ENCODE results near the gene C2orf15. TPM values are rescaled to one million over a fixed set of nuclear protein-coding genes. Genes with fewer than 3 reads are reported as not detected.

The C2orf15 gene
- total RNA-seq, 1 donor from 2014 or later, result 0.22 TPM

Other genes with a start within 250 kb of the C2orf15 start
- 4.4 TPM for gene CRACDL, start 205.5 kb upstream of the C2orf15 start, total RNA-seq
- 3.4 TPM for gene TSGA10, start 13.2 kb downstream of the C2orf15 start, total RNA-seq
- 7.6 TPM for gene LIPT1, start 13.3 kb downstream of the C2orf15 start, total RNA-seq
- 15.0 TPM for gene MITD1, start 39.4 kb downstream of the C2orf15 start, total RNA-seq
- gene MRPL30, start 39.5 kb downstream of the C2orf15 start, total RNA-seq, result 36.0 TPM
- gene LYG2, start 114.0 kb downstream of the C2orf15 start, total RNA-seq, result not detected
- gene LYG1, start 159.5 kb downstream of the C2orf15 start, total RNA-seq, result not detected
- gene TXNDC9, start 194.6 kb downstream of the C2orf15 start, total RNA-seq, result 16.6 TPM
- gene EIF5B, start 195.7 kb downstream of the C2orf15 start, total RNA-seq, result 84.7 TPM

All from Right ventricle myocardium superior (tissue), 1 donor.